PC-3 (cell line): ENCODE data around the gene DNAH9.

Experiments used
- EZH2 ChIP-seq: fragments of 300-600 bp; sonication (generic); IDR thresholded peaks from one replicate; pipeline ENCODE4 v1.6.1; 2017; ENCODE audit warnings: antibody characterized with exemption, mild to moderate bottlenecking, low read length; ENCODE audit not compliant: unreplicated experiment
- EZH2phosphoT487 ChIP-seq: fragments of 300-600 bp; sonication (generic); IDR thresholded peaks from 2 replicates; pipeline ENCODE4 v1.6.1; 2018; ENCODE audit warnings: mild to moderate bottlenecking, antibody characterized with exemption, low read length, borderline replicate concordance
- TF ChIP-seq, protein P1 (sequence below): fragments of 300-600 bp; sonication (generic); conservative IDR thresholded peaks from 2 replicates; pipeline ENCODE4 v1.5.1; 2017; ENCODE audit warnings: antibody characterized with exemption, low read depth, mild to moderate bottlenecking, low read length

GRCh38 chr17:11554042-11554441, 44.2 kb upstream of the DNAH9 start:
- TF ChIP-seq, protein P1, sequence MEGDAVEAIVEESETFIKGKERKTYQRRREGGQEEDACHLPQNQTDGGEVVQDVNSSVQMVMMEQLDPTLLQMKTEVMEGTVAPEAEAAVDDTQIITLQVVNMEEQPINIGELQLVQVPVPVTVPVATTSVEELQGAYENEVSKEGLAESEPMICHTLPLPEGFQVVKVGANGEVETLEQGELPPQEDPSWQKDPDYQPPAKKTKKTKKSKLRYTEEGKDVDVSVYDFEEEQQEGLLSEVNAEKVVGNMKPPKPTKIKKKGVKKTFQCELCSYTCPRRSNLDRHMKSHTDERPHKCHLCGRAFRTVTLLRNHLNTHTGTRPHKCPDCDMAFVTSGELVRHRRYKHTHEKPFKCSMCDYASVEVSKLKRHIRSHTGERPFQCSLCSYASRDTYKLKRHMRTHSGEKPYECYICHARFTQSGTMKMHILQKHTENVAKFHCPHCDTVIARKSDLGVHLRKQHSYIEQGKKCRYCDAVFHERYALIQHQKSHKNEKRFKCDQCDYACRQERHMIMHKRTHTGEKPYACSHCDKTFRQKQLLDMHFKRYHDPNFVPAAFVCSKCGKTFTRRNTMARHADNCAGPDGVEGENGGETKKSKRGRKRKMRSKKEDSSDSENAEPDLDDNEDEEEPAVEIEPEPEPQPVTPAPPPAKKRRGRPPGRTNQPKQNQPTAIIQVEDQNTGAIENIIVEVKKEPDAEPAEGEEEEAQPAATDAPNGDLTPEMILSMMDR = no peak
- TF ChIP-seq EZH2 = no peak
- TF ChIP-seq EZH2phosphoT487 = no peak
